Testis (tissue), 3 donors: ENCODE data around the gene SLC47A1. TPM values are rescaled to one million over a fixed set of nuclear protein-coding genes. Genes with fewer than 3 reads are reported as not detected.
"Not testable (repeated sequence)": the region's sequence is repeated elsewhere in the genome, so short reads cannot be mapped to it uniquely, and the experiment has no call there.

Source experiments
- DNase-seq: peaks from one replicate; pipeline ENCODE4 v3.0.0-alpha.2; 2019
- H3K27ac ChIP-seq, 2 donors: fragments of 200-600 bp; sonication (generic); one replicate each; pipeline ENCODE4 v1.5.1; 2019
- H3K27me3 ChIP-seq: fragments of 200-600 bp; sonication (generic); one replicate; pipeline ENCODE4 v1.5.1; 2019
- H3K36me3 ChIP-seq: fragments of 200-600 bp; sonication (generic); one replicate; pipeline ENCODE4 v1.5.1; 2017; ENCODE audit warnings: low read depth; ENCODE audit errors: missing control alignments
- H3K4me1 ChIP-seq: fragments of 200-600 bp; sonication (generic); one replicate; pipeline ENCODE4 v1.5.1; 2019
- H3K4me3 ChIP-seq, 2 donors: fragments of 200-600 bp; sonication (generic); one replicate each; pipeline ENCODE4 v1.5.1; 2017 to 2019
- H3K9me3 ChIP-seq: fragments of 200-600 bp; sonication (generic); one replicate; pipeline ENCODE4 v1.5.1; 2017
- CTCF ChIP-seq, 3 experiments: fragments of 450-650 bp in 2 of 3; fragments of 200-600 bp in 1 of 3; sonication (generic) in 1 of 3; IDR thresholded peaks; one replicate each; pipeline ENCODE4 v1.5.1; 2016 to 2019; ENCODE audit warnings: antibody characterized with exemption in 3 of 3, mild to moderate bottlenecking in 2 of 3, moderate library complexity in 1 of 3
- POLR2A ChIP-seq: fragments of 450-650 bp; IDR thresholded peaks from one replicate; pipeline ENCODE4 v1.6.1; 2017; ENCODE audit warnings: antibody characterized with exemption, mild to moderate bottlenecking, moderate library complexity
- WGBS, 2 donors: methylation state at CpG; one replicate each; pipeline ENCODE4 v1.1.5; 2018; 5-methylcytosine and 5-hydroxymethylcytosine counted together
- intact Hi-C: fragments of 100-400 bp; cut with DNase I; formaldehyde crosslinking; loops from one replicate; pipeline ENCODE4 v1.15.1; 2023; ENCODE audit warnings: low total_unique reads
- polyA plus RNA-seq: library from polyadenylated mRNA; stranded (reverse); fragments of 350-450 nt; fragmentation: Illumina TruSeq; extraction: RNeasy Lipid Tissue Mini Kit (QIAGEN cat#74804); gene quantifications from one replicate; pipeline ENCODE4 v1.2.3, GENCODE V29; 2014; ENCODE audit warnings: low read depth, low replicate concordance; ENCODE audit not compliant: insufficient read depth
- total RNA-seq, 2 donors: library from RNA; depleted of rRNA; stranded (reverse); fragments of >200 nt; gene quantifications; one replicate each; pipeline ENCODE4 v1.2.3, GENCODE V29; 2016

Gene SLC47A1
- total and polyA plus RNA-seq, 3 donors from 2014 or later, result 20.1 to 97.3 (median 39.8) TPM

- H3K27me3 ChIP-seq, result no peaks in the 10 kb centered on the region
- no peaks in the 10 kb centered on the region for H3K36me3 ChIP-seq
- H3K9me3 ChIP-seq, result no peaks in the 10 kb centered on the region
- peaks cover 11% of the 10 kb centered on the region for H3K4me1 ChIP-seq
- no peak overlapping the region for H3K27ac ChIP-seq
- H3K4me3 ChIP-seq, result no peak overlapping the region
- intact Hi-C loops, result no loop called here
- DNase-seq, result no peak
- TF ChIP-seq CTCF (IDR thresholded peaks at IDR 0.05), result no peak
- WGBS, 2 donors, result 88 to 94% methylated on average over 9 of the region's 9 CpGs
Measured at GRCh38 chr17:19523690-19524089, 10.0 kb upstream of the SLC47A1 start.

DNA sequence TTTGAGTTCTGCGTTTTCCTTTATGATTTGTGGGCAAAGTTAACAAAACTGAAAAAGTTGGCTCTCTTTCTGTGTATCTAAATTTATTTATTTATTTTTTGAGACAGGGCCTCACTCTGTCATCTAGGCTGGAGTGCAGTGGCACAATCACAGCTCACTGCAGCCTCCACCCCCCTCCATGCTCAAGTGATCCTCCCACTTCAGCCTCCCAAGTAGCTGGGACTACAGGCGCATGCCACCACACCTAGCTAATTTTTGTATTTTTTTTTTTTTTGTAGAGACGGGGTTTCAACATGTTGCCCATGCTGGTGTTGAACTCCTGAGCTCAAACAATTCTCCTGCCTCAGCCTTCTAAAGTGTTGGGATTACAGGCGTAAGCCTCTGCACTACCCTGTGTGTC lies 6.7 kb upstream of the SLC47A1 start:
- H3K36me3 ChIP-seq, H3K4me3 ChIP-seq, H3K4me1 ChIP-seq, DNase-seq, intact Hi-C loops, H3K27ac ChIP-seq, H3K27me3 ChIP-seq, H3K9me3 ChIP-seq: not testable (repeated sequence)
- 88 to 92% methylated on average over 4 of the region's 4 CpGs for WGBS, 2 donors

DNA sequence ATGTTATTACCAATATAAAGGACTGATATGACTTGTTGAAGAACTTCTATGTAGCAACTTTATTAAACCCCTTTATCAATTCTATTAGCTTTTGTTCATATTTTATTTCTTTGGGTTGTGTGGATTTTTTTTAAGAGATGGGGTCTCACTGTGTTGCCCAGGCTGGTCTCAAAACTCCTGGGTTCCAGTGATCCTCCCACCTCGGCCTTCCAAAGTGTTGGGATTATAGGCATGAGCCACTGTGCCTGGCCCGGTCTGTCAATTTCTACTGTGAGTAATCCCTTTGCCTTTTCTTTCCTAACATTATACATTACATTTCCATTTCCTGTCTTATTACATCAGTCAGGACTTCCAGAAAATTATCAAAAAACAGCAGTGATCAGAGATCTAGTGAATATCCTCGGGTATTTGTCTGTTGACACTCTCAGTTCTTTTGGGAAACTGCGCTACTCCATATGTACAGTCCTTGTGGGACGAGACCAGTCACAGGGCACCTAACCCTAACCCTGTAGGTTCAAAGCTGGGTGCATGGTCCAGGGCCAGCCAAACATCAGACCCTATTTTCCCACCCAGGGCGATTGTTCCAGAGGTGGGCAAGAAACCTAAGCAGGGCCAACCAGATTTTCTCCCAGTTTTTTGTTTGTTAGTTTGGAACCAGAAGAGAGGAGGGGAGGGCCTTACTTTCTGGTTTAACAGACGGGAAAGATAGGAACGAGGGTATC lies 1.7 kb upstream of the SLC47A1 start:
- Histone ChIP-seq H3K9me3 (no peaks in the 10 kb centered on the region), H3K27ac (no peak overlapping the region), H3K27me3 (no peaks in the 10 kb centered on the region), H3K4me3 (no peak overlapping the region), H3K36me3 (no peaks in the 10 kb centered on the region), H3K4me1 (peaks cover 6% of the 10 kb centered on the region)
- intact Hi-C loops, result no loop called here
- TF ChIP-seq POLR2A (no peak), CTCF (IDR thresholded peaks at IDR 0.05) (no peak)
- WGBS, 2 donors, result 76 to 85% methylated on average over 8 of the region's 8 CpGs
- no peak for DNase-seq

DNA sequence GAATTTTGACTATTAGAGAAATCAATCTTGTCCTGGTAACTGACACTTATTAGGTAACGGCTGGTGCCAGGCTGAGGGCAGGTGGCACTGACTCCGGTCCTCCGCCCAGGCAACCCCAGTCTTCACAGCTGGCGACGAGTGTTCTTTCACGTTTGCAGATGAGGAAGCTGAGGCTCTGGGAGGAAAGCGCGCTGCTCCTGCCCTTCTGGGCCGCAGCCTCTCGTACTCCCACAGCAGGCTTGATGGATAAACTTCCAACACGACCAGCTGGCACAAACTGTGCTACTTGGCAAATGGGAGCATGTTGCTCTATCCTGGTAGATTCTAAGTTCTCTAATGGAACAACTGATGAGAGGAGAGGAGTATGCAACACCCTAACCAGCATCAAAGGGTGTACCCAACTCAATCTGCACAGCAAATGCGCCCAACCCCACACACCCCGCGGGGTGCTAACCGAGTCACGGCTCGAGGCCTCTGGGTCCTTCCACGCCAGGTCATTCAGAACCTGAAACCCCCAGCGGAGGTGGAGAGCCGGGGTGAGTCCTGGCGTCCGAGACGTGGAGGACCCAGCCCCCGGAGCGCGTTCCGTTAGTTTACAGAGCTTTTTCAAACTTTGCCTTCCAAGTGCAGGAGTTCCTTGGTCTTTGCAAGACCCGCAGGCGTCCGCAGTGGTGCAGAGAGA lies 477 bp upstream of the SLC47A1 start:
- TF ChIP-seq POLR2A, result no peak
- TF ChIP-seq CTCF (IDR thresholded peaks at IDR 0.05), result no peak
- 30 to 60% methylated on average over 8 to 30 of the region's 30 CpGs for WGBS, 2 donors
- no peak for DNase-seq
- intact Hi-C loops, result no loop called here
- peaks cover 6% of the 10 kb centered on the region for H3K4me1 ChIP-seq
- H3K9me3 ChIP-seq, result no peaks in the 10 kb centered on the region
- peak overlapping the region; percentile 61 to 70 for H3K4me3 ChIP-seq
- H3K36me3 ChIP-seq, result no peaks in the 10 kb centered on the region
- H3K27me3 ChIP-seq, result no peaks in the 10 kb centered on the region
- peak overlapping the region in 1 of 2 donors; percentile 69 for H3K27ac ChIP-seq

DNA sequence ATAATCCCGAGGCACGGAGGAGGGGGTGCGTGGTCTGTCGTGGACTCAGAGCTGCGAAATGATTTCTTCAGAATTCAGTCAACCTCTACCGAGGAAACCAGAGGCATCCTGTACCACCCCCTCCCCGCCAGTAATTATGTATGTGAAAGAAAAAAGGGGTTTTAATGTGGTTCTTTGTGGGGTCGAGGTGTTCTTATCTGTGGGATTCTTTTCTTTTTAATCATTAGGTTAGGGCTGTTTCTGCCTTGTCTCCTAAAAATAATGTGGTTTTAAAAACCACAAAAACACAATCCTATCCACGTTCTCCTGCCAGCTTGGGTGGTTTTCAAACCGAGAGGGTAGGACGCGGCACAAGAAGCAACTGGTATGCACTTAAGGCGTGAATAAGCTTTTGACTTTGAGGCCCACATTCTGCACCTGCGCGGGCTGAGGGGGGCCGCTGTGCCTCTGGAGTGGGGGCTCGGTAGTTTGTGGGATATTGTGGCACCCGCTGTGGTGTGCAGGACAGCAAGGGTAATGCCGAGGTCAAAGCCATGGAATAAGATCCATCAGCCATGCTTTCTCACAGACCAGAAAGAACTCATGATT lies 1.0 kb downstream of the SLC47A1 start:
- TF ChIP-seq CTCF (IDR thresholded peaks at IDR 0.05), result no peak
- TF ChIP-seq POLR2A, result no peak
- H3K9me3 ChIP-seq, result no peaks in the 10 kb centered on the region
- no peak for DNase-seq
- H3K4me1 ChIP-seq, result peaks cover 9% of the 10 kb centered on the region
- no peaks in the 10 kb centered on the region for H3K36me3 ChIP-seq
- intact Hi-C loops, result no loop called here
- 39 to 45% methylated on average over 16 to 19 of the region's 19 CpGs for WGBS, 2 donors
- H3K4me3 ChIP-seq, result peak overlapping the region; percentile 61 to 70
- no peaks in the 10 kb centered on the region for H3K27me3 ChIP-seq
- H3K27ac ChIP-seq, result no peak overlapping the region
